Lower lobe of right lung (tissue), 2 donors: ENCODE measurements around the gene OR10G6. TPM values are rescaled to one million over a fixed set of nuclear protein-coding genes. Genes with fewer than 3 reads are reported as not detected.
"Not testable (repeated sequence)": the region's sequence is repeated elsewhere in the genome, so short reads cannot be mapped to it uniquely, and the experiment has no call there.

Source experiments
- ATAC-seq, 2 donors: fragments of 200-7000 bp; cut with Tn5 transposase; one replicate each; pipeline ENCODE4 v1.9.1; 2020 to 2022; ENCODE audit warnings: mild to moderate bottlenecking in 2 of 2, moderate library complexity in 2 of 2
- DNase-seq: peaks from one replicate; pipeline ENCODE4 v3.0.0-alpha.2; 2020
- H3K27ac ChIP-seq: fragments of 200-600 bp; one replicate; pipeline ENCODE4 v1.8.0; 2022
- H3K27me3 ChIP-seq: fragments of 200-600 bp; one replicate; pipeline ENCODE4 v1.8.0; 2022; ENCODE audit warnings: low read depth
- H3K36me3 ChIP-seq: fragments of 200-600 bp; one replicate; pipeline ENCODE4 v1.8.0; 2022; ENCODE audit warnings: mild to moderate bottlenecking
- H3K4me1 ChIP-seq: fragments of 200-600 bp; one replicate; pipeline ENCODE4 v1.8.0; 2022
- H3K4me3 ChIP-seq: fragments of 200-600 bp; one replicate; pipeline ENCODE4 v1.8.0; 2022; ENCODE audit warnings: mild to moderate bottlenecking
- H3K9me3 ChIP-seq: fragments of 200-600 bp; one replicate; pipeline ENCODE4 v1.8.0; 2022
- CTCF ChIP-seq: fragments of 200-600 bp; IDR thresholded peaks from one replicate; pipeline ENCODE4 v1.8.0; 2022; ENCODE audit warnings: antibody characterized with exemption, mild to moderate bottlenecking
- intact Hi-C: fragments of 100-400 bp; cut with DNase I; formaldehyde crosslinking; loops from one replicate; pipeline ENCODE4 v1.11.0; 2022
- long read RNA-seq: library from polyadenylated mRNA; unstranded; transcript quantifications from one replicate; pipeline ENCODE4 v2.0.0, GENCODE V29; 2021
- total RNA-seq: library from RNA; stranded (reverse); fragmentation: NEBNext Ultra II Directional; extraction: Animal tissue kit (Norgen Biotek cat#: 25700); gene quantifications from one replicate; pipeline ENCODE4 v1.2.1, GENCODE V29; 2021
- donor health status: DM: no; HTN: yes; CAD: no; lungs with severe emphysema.

Gene OR10G6
- not detected for total RNA-seq
- long read RNA-seq = 0 reads

- Histone ChIP-seq H3K4me1 (no peaks in the 10 kb centered on the region), H3K4me3 (no peak within 1 kb of the TSS), H3K27me3 (no peaks in the 10 kb centered on the region), H3K27ac (no peak within 1 kb of the TSS), H3K9me3 (no peaks in the 10 kb centered on the region), H3K36me3 (no peaks in the 10 kb centered on the region)
- no peak for TF ChIP-seq CTCF
- intact Hi-C loops = no loop called here
- no peak for DNase-seq
- ATAC-seq = no peak
These were observed at the start of gene OR10G6 for GRCh38 chr11:123995119-123995518. Gene OR10G6 (minus strand): TSS chr11:123995161. CDS start chr11:123995161, 0 bp downstream.

- Histone ChIP-seq H3K27ac (no peak overlapping the region), H3K27me3 (no peaks in the 10 kb centered on the region), H3K4me3 (no peak overlapping the region), H3K9me3 (no peaks in the 10 kb centered on the region), H3K4me1 (no peaks in the 10 kb centered on the region), H3K36me3 (no peaks in the 10 kb centered on the region)
- DNase-seq = no peak
- TF ChIP-seq CTCF = no peak
- intact Hi-C loops = no loop called here
- no peak for ATAC-seq
These were observed 48.5 kb upstream of the OR10G6 start for GRCh38 chr11:124043420-124043819.

GRCh38 chr11:124041254-124041653 lies 46.3 kb upstream of the OR10G6 start, which contains the start of gene OR10G7:
Gene OR10G7 (minus strand): TSS chr11:124041325. CDS start chr11:124039001, 2,324 bp downstream.
- ATAC-seq (no peak), DNase-seq (no peak)
- TF ChIP-seq CTCF = no peak
- H3K36me3 ChIP-seq = no peaks in the 10 kb centered on the region
- intact Hi-C loops = no loop called here
- no peaks in the 10 kb centered on the region for H3K4me1 ChIP-seq
- H3K27ac ChIP-seq = no peak within 1 kb of the TSS
- H3K27me3 ChIP-seq = no peaks in the 10 kb centered on the region
- H3K4me3 ChIP-seq = no peak within 1 kb of the TSS
- no peaks in the 10 kb centered on the region for H3K9me3 ChIP-seq

- DNase-seq (no peak), ATAC-seq (no peak)
- no peaks in the 10 kb centered on the region for H3K4me1 ChIP-seq
- no peaks in the 10 kb centered on the region for H3K36me3 ChIP-seq
- H3K9me3 ChIP-seq = no peaks in the 10 kb centered on the region
- intact Hi-C loops = no loop called here
- H3K4me3 ChIP-seq = no peak overlapping the region
- H3K27ac ChIP-seq = no peak overlapping the region
- H3K27me3 ChIP-seq = no peaks in the 10 kb centered on the region
- no peak for TF ChIP-seq CTCF
These were observed 44.6 kb upstream of the OR10G6 start for GRCh38 chr11:124039557-124039956.

- ATAC-seq (no peak), DNase-seq (no peak)
- Histone ChIP-seq H3K4me3 (no peak overlapping the region), H3K9me3 (no peaks in the 10 kb centered on the region), H3K4me1 (no peaks in the 10 kb centered on the region), H3K36me3 (no peaks in the 10 kb centered on the region), H3K27ac (no peak overlapping the region), H3K27me3 (no peaks in the 10 kb centered on the region)
- intact Hi-C loops = no loop called here
- no peak for TF ChIP-seq CTCF
These were observed 41.7 kb upstream of the OR10G6 start for GRCh38 chr11:124036666-124037065.

- Histone ChIP-seq H3K4me1 (no peaks in the 10 kb centered on the region), H3K4me3 (no peak within 1 kb of the TSS), H3K27ac (no peak within 1 kb of the TSS), H3K27me3 (no peaks in the 10 kb centered on the region), H3K9me3 (no peaks in the 10 kb centered on the region), H3K36me3 (no peaks in the 10 kb centered on the region)
- ATAC-seq = no peak
- no peak for TF ChIP-seq CTCF
- no peak for DNase-seq
- intact Hi-C loops = no loop called here
These were observed 31.5 kb upstream of the OR10G6 start, which contains the start of gene OR10G8 for GRCh38 chr11:124026498-124026897. Gene OR10G8 (plus strand): TSS chr11:124026798. CDS start chr11:124029623, 2,825 bp downstream.

- H3K9me3 ChIP-seq, H3K4me3 ChIP-seq, H3K27ac ChIP-seq, DNase-seq, intact Hi-C loops, H3K27me3 ChIP-seq, H3K36me3 ChIP-seq, H3K4me1 ChIP-seq: not testable (repeated sequence)
- ATAC-seq = peak; percentile 19 to 45
These were observed 20.9 kb upstream of the OR10G6 start for GRCh38 chr11:124015837-124016236.
